Placental epithelial cell (primary cell): ENCODE results near the gene SLC35G6. TPM values are rescaled to one million over a fixed set of nuclear protein-coding genes. Genes with fewer than 3 reads are reported as not detected.

Experiments
- total RNA-seq: library from RNA; depleted of rRNA; stranded (reverse); fragments of >200 nt; gene quantifications from 2 replicates; pipeline ENCODE4 v1.2.3, GENCODE V29; 2012

The SLC35G6 gene
- not detected in 2 replicates for total RNA-seq

DNA sequence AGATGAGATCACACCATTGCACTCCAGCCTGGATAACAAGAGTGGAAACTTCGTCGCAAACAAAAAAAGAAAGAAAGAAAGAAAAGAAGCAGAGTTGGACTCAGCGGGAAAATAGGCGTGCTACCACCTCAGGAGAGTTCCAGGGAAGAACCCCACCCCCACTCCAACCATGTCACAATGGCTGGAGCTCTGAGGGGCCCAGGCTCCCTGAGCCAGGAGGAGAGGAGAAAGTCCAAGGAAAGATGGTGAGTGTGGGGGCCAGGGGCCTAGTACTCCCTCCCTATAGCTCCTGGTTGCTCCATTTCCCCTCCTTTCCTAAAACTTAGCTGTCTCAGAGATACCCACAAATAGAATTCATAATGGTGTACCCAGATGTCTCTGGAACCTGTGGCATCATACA lies at the start of gene SLC35G6:
Gene SLC35G6, plus strand, starts transcription at position 172 of the 400 bp plus-strand sequence. Its CDS starts 71 bp downstream, at position 243.

DNA sequence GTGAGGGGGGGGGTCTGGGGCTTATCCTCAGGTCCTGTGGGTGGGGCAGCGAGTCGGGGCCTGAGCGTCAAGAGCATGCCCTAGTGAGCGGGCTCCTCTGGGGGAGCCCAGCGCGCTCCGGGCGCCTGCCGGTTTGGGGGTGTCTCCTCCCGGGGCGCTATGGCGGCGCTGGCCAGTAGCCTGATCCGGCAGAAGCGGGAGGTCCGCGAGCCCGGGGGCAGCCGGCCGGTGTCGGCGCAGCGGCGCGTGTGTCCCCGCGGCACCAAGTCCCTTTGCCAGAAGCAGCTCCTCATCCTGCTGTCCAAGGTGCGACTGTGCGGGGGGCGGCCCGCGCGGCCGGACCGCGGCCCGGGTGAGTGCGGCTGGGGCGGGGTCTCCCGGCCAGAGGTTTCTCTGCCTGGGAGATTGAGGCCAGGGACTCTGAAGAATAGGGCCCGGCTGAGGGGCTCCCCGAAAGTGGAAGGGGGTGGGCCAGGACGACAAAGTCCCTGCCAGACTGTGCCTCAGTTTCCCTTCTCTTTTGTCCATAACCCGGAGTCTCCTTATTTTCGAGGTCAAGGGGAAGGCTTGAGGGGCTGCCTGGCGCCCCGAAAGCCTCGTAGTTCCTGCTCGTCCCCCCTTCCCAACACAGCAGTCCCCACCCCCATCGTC lies 41.7 kb upstream of the SLC35G6 start, which contains the start of gene FGF11:
Gene FGF11, plus strand, starts transcription at position 51 of the 651 bp plus-strand sequence. Its CDS starts 109 bp downstream, at position 160.

DNA sequence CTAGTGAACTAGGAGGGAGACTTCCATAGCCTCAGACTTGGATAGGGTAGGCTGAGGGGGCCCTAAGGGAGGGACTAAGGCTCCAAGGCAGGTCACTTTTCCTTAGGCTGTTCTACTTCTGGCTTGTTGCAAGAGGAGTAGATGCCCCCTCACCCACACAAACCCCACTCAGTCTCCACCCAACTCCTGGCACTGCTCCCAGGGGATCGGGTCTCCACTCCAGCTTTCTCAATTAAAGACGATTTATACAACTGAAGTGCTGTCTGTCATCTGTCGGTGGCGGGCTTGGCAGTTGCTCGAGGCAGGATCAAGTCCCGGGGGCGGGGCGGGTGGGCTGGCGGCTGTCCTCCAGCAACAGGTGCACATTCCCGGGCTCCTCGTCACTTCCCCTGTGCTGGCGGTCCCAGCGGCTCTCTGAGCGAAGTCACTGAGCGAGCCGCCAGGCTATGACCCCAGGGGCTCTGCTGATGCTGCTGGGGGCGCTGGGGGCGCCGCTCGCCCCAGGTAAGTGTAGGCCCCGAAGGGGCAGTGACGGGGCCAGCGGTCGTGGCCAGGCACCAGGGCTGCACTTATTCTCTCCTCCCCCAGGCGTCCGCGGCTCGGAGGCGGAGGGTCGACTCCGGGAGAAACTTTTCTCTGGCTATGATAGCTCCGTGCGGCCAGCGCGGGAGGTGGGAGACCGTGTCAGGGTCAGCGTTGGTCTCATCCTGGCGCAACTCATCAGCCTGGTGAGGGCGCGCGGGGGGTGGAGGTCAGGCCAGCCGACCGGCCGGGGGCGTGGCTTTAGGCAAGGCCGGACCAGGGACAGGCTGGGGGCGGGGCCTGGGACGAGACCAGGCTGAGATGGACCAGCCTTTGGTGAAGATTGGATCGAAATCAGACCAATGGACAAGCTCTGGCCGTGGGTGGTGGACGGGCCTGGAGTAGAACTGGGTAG lies 36.3 kb upstream of the SLC35G6 start, which contains the start of gene CHRNB1:
Gene CHRNB1, plus strand, starts transcription at position 380 of the 937 bp plus-strand sequence. Its CDS starts 67 bp downstream, at position 447.

DNA sequence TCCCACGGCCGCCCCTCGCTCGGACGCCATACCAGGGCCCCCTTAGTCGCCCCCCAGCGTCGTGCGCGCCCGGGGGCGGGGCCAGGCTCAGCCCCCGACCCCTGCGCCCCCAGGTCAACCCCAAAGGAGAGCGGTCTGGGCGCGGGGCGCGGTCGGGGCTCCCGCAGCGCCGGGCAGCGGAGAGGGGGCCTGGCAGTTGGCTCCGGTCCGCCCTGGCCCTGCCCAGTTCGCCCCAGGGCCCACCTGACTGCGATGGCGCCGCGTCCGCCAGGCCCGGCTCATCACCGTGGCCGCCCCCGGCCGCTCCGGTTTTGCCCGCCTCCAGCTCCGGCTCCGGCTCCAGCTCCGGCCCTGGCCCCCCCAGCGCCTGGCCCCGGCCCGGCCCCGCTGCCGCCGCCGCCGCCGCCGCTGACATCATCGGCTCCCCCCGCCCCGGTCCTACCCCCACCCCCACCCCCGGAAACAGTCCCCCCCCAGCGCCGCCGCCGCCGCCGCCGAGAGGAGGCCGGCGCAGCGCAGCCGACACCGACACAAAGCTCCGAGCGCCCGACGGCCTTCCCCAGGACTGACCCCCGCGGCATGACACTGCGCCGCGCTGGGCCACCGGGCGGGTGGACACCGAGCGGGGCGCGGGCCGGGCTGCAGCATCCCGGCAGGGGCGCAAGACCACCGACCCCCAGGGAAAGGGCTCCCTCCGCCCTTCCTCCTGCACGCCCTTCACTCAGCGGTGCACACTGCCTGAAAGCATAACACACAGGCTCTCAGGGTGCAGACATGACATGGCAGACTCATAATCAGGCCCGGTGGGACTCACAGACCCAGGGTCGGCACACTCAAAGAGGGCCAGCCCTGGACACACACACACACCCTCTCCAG lies 1.8 kb upstream of the SLC35G6 start, which contains the start of gene ZBTB4:
Gene ZBTB4, minus strand, starts transcription at position 419 of the 876 bp plus-strand sequence. CDS start 12,830 bp downstream, outside the sequence.

GRCh38 chr17:7484067-7484918 lies 3.0 kb downstream of the SLC35G6 start, which contains the start of gene POLR2A:
TSS of gene POLR2A (plus strand) at chr17:7484366.

Other genes with a start within 250 kb of the SLC35G6 start
- gene DVL2, start 246.9 kb upstream of the SLC35G6 start, total RNA-seq, result 82.5 and 91.1 TPM in 2 replicates
- gene PHF23, start 242.0 kb upstream of the SLC35G6 start, total RNA-seq, result 43.6 and 47.1 TPM in 2 replicates
- gene GABARAP, start 239.0 kb upstream of the SLC35G6 start, total RNA-seq, result 155 and 349 TPM in 2 replicates
- gene CTDNEP1, start 229.7 kb upstream of the SLC35G6 start, total RNA-seq, result 28.7 and 34.3 TPM in 2 replicates
- gene ELP5, start 229.2 kb upstream of the SLC35G6 start, total RNA-seq, result 31.0 and 42.6 TPM in 2 replicates
- gene CLDN7, start 219.0 kb upstream of the SLC35G6 start, total RNA-seq, result 3.9 and 15.2 TPM in 2 replicates
- gene SLC2A4, start 199.7 kb upstream of the SLC35G6 start, total RNA-seq, result not detected in 2 replicates
- under 0.01 and 0.11 TPM in 2 replicates for gene YBX2, start 186.8 kb upstream of the SLC35G6 start, total RNA-seq
- 237 and 847 TPM in 2 replicates for gene EIF5A, start 173.8 kb upstream of the SLC35G6 start, total RNA-seq
- gene GPS2, start 166.1 kb upstream of the SLC35G6 start, total RNA-seq, result 43.2 and 91.3 TPM in 2 replicates
- gene NEURL4, start 152.1 kb upstream of the SLC35G6 start, total RNA-seq, result 18.9 and 25.1 TPM in 2 replicates
- under 0.01 and 0.33 TPM in 2 replicates for gene ACAP1, start 144.9 kb upstream of the SLC35G6 start, total RNA-seq
- 9.4 and 12.6 TPM in 2 replicates for gene KCTD11, start 129.3 kb upstream of the SLC35G6 start, total RNA-seq
- gene TMEM95, start 126.3 kb upstream of the SLC35G6 start, total RNA-seq, result not detected in 2 replicates
- 14.1 and 27.5 TPM in 2 replicates for gene TNK1, start 100.4 kb upstream of the SLC35G6 start, total RNA-seq
- gene PLSCR3, start 86.9 kb upstream of the SLC35G6 start, total RNA-seq, result 51.8 and 64.1 TPM in 2 replicates
- 83.7 and 304 TPM in 2 replicates for gene TMEM256, start 77.3 kb upstream of the SLC35G6 start, total RNA-seq
- 4.9 and 9.8 TPM in 2 replicates for gene NLGN2, start 73.6 kb upstream of the SLC35G6 start, total RNA-seq
- gene SPEM1, start 61.1 kb upstream of the SLC35G6 start, total RNA-seq, result not detected in 2 replicates
- gene SPEM2, start 55.8 kb upstream of the SLC35G6 start, total RNA-seq, result not detected in 2 replicates
- gene SPEM3, start 52.6 kb upstream of the SLC35G6 start, total RNA-seq, result not detected in 2 replicates
- gene TMEM102, start 46.0 kb upstream of the SLC35G6 start, total RNA-seq, result 8.6 and 16.8 TPM in 2 replicates
- 2.1 and 3.9 TPM in 2 replicates for gene FGF11, start 41.9 kb upstream of the SLC35G6 start, total RNA-seq
- 5.7 and 13.0 TPM in 2 replicates for gene CHRNB1, start 36.4 kb upstream of the SLC35G6 start, total RNA-seq
- 33.9 and 36.1 TPM in 2 replicates for gene ZBTB4, start 1.8 kb upstream of the SLC35G6 start, total RNA-seq
- 106 and 112 TPM in 2 replicates for gene POLR2A, start 2.9 kb downstream of the SLC35G6 start, total RNA-seq
- gene TNFSF12, start 67.6 kb downstream of the SLC35G6 start, total RNA-seq, result 3.4 and 3.5 TPM in 2 replicates
- 1.4 and 1.6 TPM in 2 replicates for gene TNFSF13, start 77.3 kb downstream of the SLC35G6 start, total RNA-seq
- 40.0 and 67.6 TPM in 2 replicates for gene SENP3, start 80.5 kb downstream of the SLC35G6 start, total RNA-seq
- 2.4 and 3.3 TPM in 2 replicates for gene CD68, start 98.2 kb downstream of the SLC35G6 start, total RNA-seq
- 58.5 and 227 TPM in 2 replicates for gene MPDU1, start 102.4 kb downstream of the SLC35G6 start, total RNA-seq
- 9.0 and 14.5 TPM in 2 replicates for gene SOX15, start 108.6 kb downstream of the SLC35G6 start, total RNA-seq
- 36.1 TPM in 2 replicates for gene FXR2, start 133.5 kb downstream of the SLC35G6 start, total RNA-seq
- 16.7 and 38.1 TPM in 2 replicates for gene SAT2, start 146.4 kb downstream of the SLC35G6 start, total RNA-seq
- 0.87 and 2.4 TPM in 2 replicates for gene SHBG, start 148.7 kb downstream of the SLC35G6 start, total RNA-seq
- not detected in 2 replicates for gene ATP1B2, start 169.5 kb downstream of the SLC35G6 start, total RNA-seq
- 38.9 and 58.5 TPM in 2 replicates for gene TP53, start 206.0 kb downstream of the SLC35G6 start, total RNA-seq
- gene WRAP53, start 207.0 kb downstream of the SLC35G6 start, total RNA-seq, result 4.7 and 7.0 TPM in 2 replicates
- gene EFNB3, start 223.8 kb downstream of the SLC35G6 start, total RNA-seq, result 2.2 and 5.9 TPM in 2 replicates
- under 0.01 TPM in 1 of 2 replicates, not detected in the other for gene DNAH2, start 236.3 kb downstream of the SLC35G6 start, total RNA-seq